Hepatocyte (in vitro differentiated cells): Measurements from ENCODE around the gene RRM1. TPM values are rescaled to one million over a fixed set of nuclear protein-coding genes. Genes with fewer than 3 reads are reported as not detected.
"Not testable (repeated sequence)": the region's sequence is repeated elsewhere in the genome, so short reads cannot be mapped to it uniquely, and the experiment has no call there.

Experiments
- DNase-seq: peaks from one replicate; pipeline ENCODE4 v3.0.0-alpha.2; 2016; ENCODE audit warnings: low spot score
- H2AFZ ChIP-seq: fragments of 200-600 bp; sonication (generic); 2 replicates; pipeline ENCODE4 v1.6.0; 2016; ENCODE audit warnings: antibody characterized with exemption, mild to moderate bottlenecking
- H3K27ac ChIP-seq: fragments of 200-600 bp; sonication (generic); 2 replicates; pipeline ENCODE4 v1.5.1; 2016; ENCODE audit warnings: mild to moderate bottlenecking
- H3K27me3 ChIP-seq: fragments of 200-600 bp; sonication (generic); 2 replicates; pipeline ENCODE4 v1.6.1; 2016
- H3K36me3 ChIP-seq: fragments of 200-600 bp; sonication (generic); replicated peaks from 2 replicates; pipeline ENCODE4 v1.5.1; 2016; ENCODE audit warnings: low read depth; ENCODE audit not compliant: insufficient read depth
- H3K4me1 ChIP-seq: fragments of 200-600 bp; sonication (generic); 2 replicates; pipeline ENCODE4 v1.5.1; 2016; ENCODE audit warnings: mild to moderate bottlenecking, moderate library complexity; ENCODE audit not compliant: insufficient read depth
- H3K4me2 ChIP-seq: fragments of 200-600 bp; sonication (generic); 2 replicates; pipeline ENCODE4 v1.6.0; 2016
- H3K4me3 ChIP-seq: fragments of 200-600 bp; sonication (generic); 2 replicates; pipeline ENCODE4 v1.5.1; 2016; ENCODE audit warnings: mild to moderate bottlenecking
- H3K79me2 ChIP-seq: fragments of 200-600 bp; sonication (generic); 2 replicates; pipeline ENCODE4 v1.6.0; 2017; ENCODE audit warnings: mild to moderate bottlenecking
- H3K9me2 ChIP-seq: fragments of 200-600 bp; sonication (generic); replicated peaks from 2 replicates; pipeline ENCODE4 v1.6.0; 2017; ENCODE audit warnings: mild to moderate bottlenecking; ENCODE audit not compliant: insufficient read depth
- H3K9me3 ChIP-seq: fragments of 200-600 bp; sonication (generic); 2 replicates; pipeline ENCODE4 v1.5.1; 2016; ENCODE audit warnings: low read depth, mild to moderate bottlenecking
- H4K20me1 ChIP-seq: fragments of 200-600 bp; sonication (generic); 2 replicates; pipeline ENCODE4 v1.6.0; 2016; ENCODE audit warnings: mild to moderate bottlenecking; ENCODE audit not compliant: insufficient read depth, poor library complexity, severe bottlenecking
- CTCF ChIP-seq: fragments of 200-600 bp; sonication (generic); IDR thresholded peaks from 2 replicates; pipeline ENCODE4 v1.5.1; 2016; ENCODE audit warnings: antibody characterized with exemption, mild to moderate bottlenecking; ENCODE audit not compliant: poor library complexity
- EZH2 ChIP-seq: fragments of 200-600 bp; sonication (generic); IDR thresholded peaks from 2 replicates; pipeline ENCODE4 v1.6.1; 2016; ENCODE audit warnings: antibody characterized with exemption, mild to moderate bottlenecking, borderline replicate concordance
- EZH2phosphoT487 ChIP-seq: fragments of 200-600 bp; sonication (generic); IDR thresholded peaks from one replicate; pipeline ENCODE4 v1.6.1; 2018; ENCODE audit warnings: antibody characterized with exemption, mild to moderate bottlenecking, low read depth, moderate library complexity; ENCODE audit not compliant: unreplicated experiment, severe bottlenecking
- WGBS: methylation state at CpG from one replicate; pipeline ENCODE4 v1.1.6; 2016; ENCODE audit warnings: low lambda C conversion rate; ENCODE audit errors: missing lambda C conversion rate; 5-methylcytosine and 5-hydroxymethylcytosine counted together
- polyA plus RNA-seq: library from polyadenylated mRNA; unstranded; fragments of >200 nt; fragmentation: Nextera tagmentation; extraction: Ambion mirVana; gene quantifications from 2 replicates; pipeline ENCODE4 v1.2.1, GENCODE V29; 2016
- total RNA-seq: library from RNA; depleted of rRNA; stranded (reverse); fragments of >200 nt; gene quantifications from 2 replicates; pipeline ENCODE4 v1.2.3, GENCODE V29; 2014

RRM1 gene
- total and polyA plus RNA-seq, 2 experiments from 2014 or later = 25.9 to 34.5 TPM

GRCh38 chr11:4127357-4127756, 32.8 kb downstream of the RRM1 start:
- TF ChIP-seq CTCF = no peak
- TF ChIP-seq EZH2 = no peak
- no peak for TF ChIP-seq EZH2phosphoT487
- H3K4me2 ChIP-seq = no peak overlapping the region
- no peak overlapping the region for H3K4me3 ChIP-seq
- no peak overlapping the region for H3K27ac ChIP-seq
- H3K36me3 ChIP-seq = no peaks in the 10 kb centered on the region
- H3K27me3 ChIP-seq = no peaks in the 10 kb centered on the region
- H3K4me1 ChIP-seq = no peaks in the 10 kb centered on the region
- no peak overlapping the region for H2AFZ ChIP-seq
- H3K9me3 ChIP-seq = no peaks in the 10 kb centered on the region
- H4K20me1 ChIP-seq = no peaks in the 10 kb centered on the region
- no peak for DNase-seq
- H3K79me2 ChIP-seq = no peaks in the 10 kb centered on the region
- WGBS = 71% methylated on average over 1 of the region's 1 CpG
- H3K9me2 ChIP-seq = no peaks in the 10 kb centered on the region

GRCh38 chr11:4130219-4130618, 35.6 kb downstream of the RRM1 start:
- not testable (repeated sequence) for H3K36me3 ChIP-seq, H3K27ac ChIP-seq, H3K79me2 ChIP-seq, H4K20me1 ChIP-seq, H3K9me3 ChIP-seq, H3K9me2 ChIP-seq, H2AFZ ChIP-seq, H3K4me1 ChIP-seq, DNase-seq, H3K4me2 ChIP-seq, H3K4me3 ChIP-seq, H3K27me3 ChIP-seq
- 97% methylated on average over 4 of the region's 4 CpGs for WGBS

- peaks cover 3% of the 10 kb centered on the region for H3K4me1 ChIP-seq
- H2AFZ ChIP-seq = no peak overlapping the region
- H4K20me1 ChIP-seq = no peaks in the 10 kb centered on the region
- no peak overlapping the region for H3K4me3 ChIP-seq
- TF ChIP-seq EZH2phosphoT487 = no peak
- TF ChIP-seq CTCF = no peak
- no peak for TF ChIP-seq EZH2
- no peaks in the 10 kb centered on the region for H3K9me3 ChIP-seq
- H3K36me3 ChIP-seq = peaks cover 3% of the 10 kb centered on the region
- H3K79me2 ChIP-seq = no peaks in the 10 kb centered on the region
- H3K9me2 ChIP-seq = no peaks in the 10 kb centered on the region
- H3K27me3 ChIP-seq = no peaks in the 10 kb centered on the region
- H3K27ac ChIP-seq = peak overlapping the region; percentile 36
- DNase-seq = no peak
- no peak overlapping the region for H3K4me2 ChIP-seq
Measured at GRCh38 chr11:4134806-4135205, 40.2 kb downstream of the RRM1 start.

- no peak for TF ChIP-seq CTCF
- TF ChIP-seq EZH2phosphoT487 = no peak
- TF ChIP-seq EZH2 = no peak
- peaks cover 3% of the 10 kb centered on the region for H3K4me1 ChIP-seq
- H3K9me3 ChIP-seq = no peaks in the 10 kb centered on the region
- no peaks in the 10 kb centered on the region for H3K79me2 ChIP-seq
- H3K27ac ChIP-seq = no peak overlapping the region
- peaks cover 3% of the 10 kb centered on the region for H3K36me3 ChIP-seq
- DNase-seq = no peak
- H4K20me1 ChIP-seq = no peaks in the 10 kb centered on the region
- 100% methylated on average over 1 of the region's 1 CpG for WGBS
- H2AFZ ChIP-seq = no peak overlapping the region
- no peaks in the 10 kb centered on the region for H3K9me2 ChIP-seq
- no peaks in the 10 kb centered on the region for H3K27me3 ChIP-seq
- H3K4me3 ChIP-seq = no peak overlapping the region
- H3K4me2 ChIP-seq = no peak overlapping the region
Measured at GRCh38 chr11:4138497-4138896, 43.9 kb downstream of the RRM1 start.
